ENCODE data around the gene GKN2. TPM values are rescaled to one million over a fixed set of nuclear protein-coding genes. Genes with fewer than 3 reads are reported as not detected.

GKN2 gene
- total RNA-seq, 4 donors from 2014 or later: not detected

- no peak for TF ChIP-seq POLR2A (IDR thresholded peaks at IDR 0.05)
- TF ChIP-seq EP300 (IDR thresholded peaks at IDR 0.05; ENCODE audit: low read depth): no peak
- no peak for TF ChIP-seq POLR2AphosphoS5 (IDR thresholded peaks at IDR 0.05)
- TF ChIP-seq CTCF (IDR thresholded peaks at IDR 0.05): no peak
- no peaks in the 10 kb centered on the region for H3K36me3 ChIP-seq
- WGBS, 2 donors (ENCODE audit: low coverage in 1 of 2): 56% methylated on average over 4 of the region's 4 CpGs; no CpG with 5 or more reads in 1 of the 2 donors
- intact Hi-C loops (cut with DNase I; ENCODE audit: low total_unique reads): loop anchor here (5.0 kb wide), 1 partner anchor 1862 kb away; no protein-coding TSS in a partner anchor
- in situ Hi-C loops (cut with MboI; ENCODE audit: low pct_ligation_motif_present in 1 of 4, low pct_unique_long_range_greater_than_20kb in 1 of 4, low sequenced_read_pairs in 3 of 4): no loop called here
- no peaks in the 10 kb centered on the region for H3K27me3 ChIP-seq
- H3K4me3 ChIP-seq: no peak overlapping the region
- H3K9me3 ChIP-seq: no peaks in the 10 kb centered on the region
- no peak overlapping the region for H3K27ac ChIP-seq
- DNase-seq: no peak
- H3K4me1 ChIP-seq: no peaks in the 10 kb centered on the region
These were observed 42.2 kb upstream of the GKN2 start for GRCh38 chr2:68994864-68995263.

GRCh38 chr2:68993660-68994059 lies 41.0 kb upstream of the GKN2 start:
- H3K27me3 ChIP-seq: no peaks in the 10 kb centered on the region
- no peak overlapping the region for H3K4me3 ChIP-seq
- TF ChIP-seq CTCF (IDR thresholded peaks at IDR 0.05): no peak
- TF ChIP-seq POLR2A (IDR thresholded peaks at IDR 0.05): no peak
- TF ChIP-seq EP300 (IDR thresholded peaks at IDR 0.05; ENCODE audit: low read depth): no peak
- TF ChIP-seq POLR2AphosphoS5 (IDR thresholded peaks at IDR 0.05): no peak
- H3K9me3 ChIP-seq: no peaks in the 10 kb centered on the region
- no peaks in the 10 kb centered on the region for H3K36me3 ChIP-seq
- H3K4me1 ChIP-seq: no peaks in the 10 kb centered on the region
- H3K27ac ChIP-seq: no peak overlapping the region
- 67 to 75% methylated on average over 7 of the region's 7 CpGs for WGBS, 2 donors (ENCODE audit: low coverage in 1 of 2)
- intact Hi-C loops (cut with DNase I; ENCODE audit: low total_unique reads) (loop anchor here (5.0 kb wide), 1 partner anchor 1864 kb away; no protein-coding TSS in a partner anchor), in situ Hi-C loops (cut with MboI; ENCODE audit: low pct_ligation_motif_present in 1 of 4, low pct_unique_long_range_greater_than_20kb in 1 of 4, low sequenced_read_pairs in 3 of 4) (no loop called here)
- no peak for DNase-seq

GRCh38 chr2:68992933-68993332 lies 40.2 kb upstream of the GKN2 start:
- Histone ChIP-seq H3K9me3 (no peaks in the 10 kb centered on the region), H3K4me3 (no peak overlapping the region), H3K27me3 (no peaks in the 10 kb centered on the region), H3K36me3 (no peaks in the 10 kb centered on the region), H3K27ac (no peak overlapping the region), H3K4me1 (no peaks in the 10 kb centered on the region)
- intact Hi-C loops (cut with DNase I; ENCODE audit: low total_unique reads): loop anchor here (5.0 kb wide), 1 partner anchor 1864 kb away; no protein-coding TSS in a partner anchor
- 58% methylated on average over 3 of the region's 3 CpGs; no CpG with 5 or more reads in 1 of the 2 donors for WGBS, 2 donors (ENCODE audit: low coverage in 1 of 2)
- in situ Hi-C loops (cut with MboI; ENCODE audit: low pct_ligation_motif_present in 1 of 4, low pct_unique_long_range_greater_than_20kb in 1 of 4, low sequenced_read_pairs in 3 of 4): no loop called here
- no peak for DNase-seq
- TF ChIP-seq POLR2A (IDR thresholded peaks at IDR 0.05) (no peak), POLR2AphosphoS5 (IDR thresholded peaks at IDR 0.05) (no peak), CTCF (IDR thresholded peaks at IDR 0.05) (no peak), EP300 (IDR thresholded peaks at IDR 0.05; ENCODE audit: low read depth) (no peak)

GRCh38 chr2:68992341-68992740 lies 39.6 kb upstream of the GKN2 start:
- TF ChIP-seq POLR2A (IDR thresholded peaks at IDR 0.05) (no peak), EP300 (IDR thresholded peaks at IDR 0.05; ENCODE audit: low read depth) (no peak), CTCF (IDR thresholded peaks at IDR 0.05) (no peak), POLR2AphosphoS5 (IDR thresholded peaks at IDR 0.05) (no peak)

More at GRCh38 chr2:68992341-68992740, 39.6 kb upstream of the GKN2 start:
- no peak for DNase-seq
- Histone ChIP-seq H3K27ac (no peak overlapping the region), H3K4me1 (no peaks in the 10 kb centered on the region), H3K4me3 (no peak overlapping the region), H3K9me3 (no peaks in the 10 kb centered on the region), H3K36me3 (no peaks in the 10 kb centered on the region), H3K27me3 (no peaks in the 10 kb centered on the region)
- in situ Hi-C loops (cut with MboI; ENCODE audit: low pct_ligation_motif_present in 1 of 4, low pct_unique_long_range_greater_than_20kb in 1 of 4, low sequenced_read_pairs in 3 of 4) (no loop called here), intact Hi-C loops (cut with DNase I; ENCODE audit: low total_unique reads) (loop anchor here (5.0 kb wide), 1 partner anchor 1865 kb away; no protein-coding TSS in a partner anchor)
- 82 to 94% methylated on average over 4 to 5 of the region's 5 CpGs for WGBS, 2 donors (ENCODE audit: low coverage in 1 of 2)
